ENCODE data around the gene AFAP1L1. TPM values are rescaled to one million over a fixed set of nuclear protein-coding genes. Genes with fewer than 3 reads are reported as not detected.

The AFAP1L1 gene
- total and polyA plus RNA-seq, 10 of the 15 experiments (the other 5 are each of a cell fraction or from before 2014, with no cell fraction given): 0.11 TPM; not detected in 9

- Histone ChIP-seq H2AFZ (ENCODE audit: control insufficient read depth, low read depth, low read length) (no peak overlapping the region), H3K4me2 (ENCODE audit: control insufficient read depth, insufficient read depth) (no peak overlapping the region), H3K4me3 (no peak overlapping the region), H4K20me1 (ENCODE audit: control insufficient read depth, insufficient read depth) (no peaks in the 10 kb centered on the region), H3K9ac (ENCODE audit: control insufficient read depth, insufficient read depth, low read length) (no peak overlapping the region), H3K4me1 (ENCODE audit: control insufficient read depth, insufficient read depth, low read length) (no peaks in the 10 kb centered on the region), H3K9me3 (replicated peaks; ENCODE audit: control insufficient read depth, insufficient read depth, low read length) (no peaks in the 10 kb centered on the region), H3K79me2 (ENCODE audit: control insufficient read depth, insufficient read depth, low read length) (peaks cover 6% of the 10 kb centered on the region), H3K36me3 (ENCODE audit: control insufficient read depth in 2 of 2, insufficient read depth in 2 of 2, low read length in 1 of 2) (no peaks in the 10 kb centered on the region), H3K27ac (ENCODE audit: control insufficient read depth, insufficient read depth) (no peak overlapping the region), H3K27me3 (replicated peaks in 1 of 2; ENCODE audit: control insufficient read depth in 2 of 2, insufficient read depth in 2 of 2, low read length in 1 of 2) (no peaks in the 10 kb centered on the region; a peak in 1 of 4 replicates)
- ChIA-PET POLR2A (interaction anchor here (1.3 kb wide), 1 partner anchor 11 kb away, joined by 3 read pairs; no protein-coding TSS in a partner anchor), CTCF (interaction anchor here (0.6 to 8.3 kb wide), 3 partner anchors 12 to 27 kb away, joined by 3 to 62 read pairs (median 5); no protein-coding TSS in a partner anchor), SMC1A (ENCODE audit: uncharacterized antibody, unreplicated experiment) (interaction anchor here (1.1 to 1.3 kb wide), 3 partner anchors 20 to 27 kb away, joined by 3 read pairs; no protein-coding TSS in a partner anchor), RAD21 (ENCODE audit: unreplicated experiment) (interaction anchor here (0.9 to 1.8 kb wide), 3 partner anchors 17 to 27 kb away, joined by 3 to 7 read pairs (median 3); partner anchors contain the start of gene PCYOX1L)
- intact Hi-C loops (cut with micrococcal nuclease; ENCODE audit: unreplicated experiment): loop anchor here (10.0 kb wide), 1 partner anchor 536 kb away; no protein-coding TSS in a partner anchor
- in situ Hi-C loops (cut with MboI): no loop called here
- no peak for FAIRE-seq
- no peak for DNase-seq (ENCODE audit: low read depth, low spot score)
- TF ChIP-seq RELA (IDR thresholded peaks at IDR 0.05; ENCODE audit: borderline replicate concordance, partially characterized antibody) (no peak), DPF2 (IDR thresholded peaks at IDR 0.05) (no peak), RBBP5 (conservative IDR thresholded peaks at IDR 0.05) (no peak), SPI1 (IDR thresholded peaks at IDR 0.05; ENCODE audit: borderline replicate concordance, insufficient read depth, low read depth, low read length) (no peak), CHD4 (IDR thresholded peaks at IDR 0.05) (no peak), IRF3 (IDR thresholded peaks at IDR 0.05) (no peak), CBFB (IDR thresholded peaks at IDR 0.05; ENCODE audit: low read depth) (no peak), HDGF (IDR thresholded peaks at IDR 0.05) (no peak)
- no TSS peak for BruUV-seq (replicated peaks)
- WGBS (ENCODE audit: insufficient coverage, insufficient replicate concordance, low lambda C conversion rate, missing lambda C conversion rate): 4% methylated on average over 1 of the region's 1 CpG
- ATAC-seq: no peak
Measured at GRCh38 chr5:149340920-149341319, 69.3 kb downstream of the AFAP1L1 start.

Data from GM12878 (cell line).